K562 (cell line): Measurements from ENCODE around the gene SPDEF. TPM values are rescaled to one million over a fixed set of nuclear protein-coding genes. Genes with fewer than 3 reads are reported as not detected.

Source experiments
- ATAC-seq: fragments of 200-7000 bp; cut with Tn5 transposase; 3 replicates; pipeline ENCODE4 v1.9.1; 2020; ENCODE audit warnings: moderate library complexity
- BruUV-seq: library from RNA; stranded (reverse); fragments of 400-500 nt; replicated peaks from 2 replicates; lab custom pipeline; 2021; lab: Mats Ljungman, UMichigan
- CTCF ChIA-PET: fragments of 300-600 bp; formaldehyde crosslinking; extraction: SDS; loops from one replicate; lab custom pipeline; 2021; ENCODE audit warnings: low intra/inter-chr PET ratio; lab: Yijun Ruan, JAX
- POLR2A ChIA-PET: fragments of 300-600, 350-650 bp; sonication (Branson Sonifier 250); formaldehyde crosslinking; extraction: SDS; loops from one replicate; lab custom pipeline; 2021; ENCODE audit warnings: antibody characterized with exemption, inconsistent platforms; lab: Yijun Ruan, JAX
- DNase-seq, 4 experiments: peaks; one replicate each; pipeline versions ENCODE4 v3.0.0 to v3.0.0-alpha.2; 2011 to 2018; ENCODE audit warnings: low spot score in 3 of 4, mixed read lengths in 3 of 4; ENCODE audit errors: extremely low read depth in 1 of 4
- FAIRE-seq: peaks from 2 replicates; lab custom pipeline; 2011; peaks lifted over from hg19 to GRCh38; lab: Jason Lieb, UNC
- H2AFZ ChIP-seq: 2 replicates; pipeline ENCODE4 v1.6.0; 2011; ENCODE audit warnings: low read depth, low read length, control low read depth, inconsistent platforms
- H3K27ac ChIP-seq: fragments of 200-600 bp; 3 replicates; pipeline ENCODE4 v1.8.0; 2011; ENCODE audit warnings: low read depth, mild to moderate bottlenecking, control low read depth, inconsistent platforms, low read length, moderate library complexity, mixed read lengths; ENCODE audit errors: extremely low read depth
- H3K27me3 ChIP-seq, 2 experiments: fragments of 300-600 bp in 1 of 2; 2 replicates in 1 of 2; 3 replicates in 1 of 2; pipeline versions ENCODE4 v1.6.0 to v1.8.0; 2011; ENCODE audit warnings: inconsistent platforms in 2 of 2, low read length in 2 of 2, mild to moderate bottlenecking in 1 of 2, mixed read lengths in 1 of 2, moderate library complexity in 1 of 2; ENCODE audit not compliant: control insufficient read depth in 2 of 2, insufficient read depth in 2 of 2
- H3K36me3 ChIP-seq: fragments of 300-600 bp; 3 replicates; pipeline ENCODE4 v1.8.0; 2011; ENCODE audit warnings: mild to moderate bottlenecking, low read length, inconsistent platforms; ENCODE audit not compliant: control insufficient read depth, insufficient read depth
- H3K4me1 ChIP-seq, 2 experiments: fragments of 200-600 bp in 1 of 2; replicated peaks in 1 of 2; 2 replicates in 1 of 2; 3 replicates in 1 of 2; pipeline versions ENCODE4 v1.5.1 to v1.8.0; 2011; ENCODE audit warnings: inconsistent platforms in 2 of 2, low read length in 2 of 2, mild to moderate bottlenecking in 1 of 2, mixed read lengths in 1 of 2, moderate library complexity in 1 of 2; ENCODE audit not compliant: control insufficient read depth in 2 of 2, insufficient read depth in 2 of 2
- H3K4me2 ChIP-seq: 2 replicates; pipeline ENCODE4 v1.6.1; 2011; ENCODE audit warnings: low read length, control low read depth, inconsistent platforms, mixed read lengths; ENCODE audit not compliant: insufficient read depth
- H3K4me3 ChIP-seq: fragments of 200-600 bp; sonication (generic), shearing (Covaris generic); 2 replicates; pipeline ENCODE4 v1.5.1; 2016; ENCODE audit warnings: control low read depth, inconsistent platforms
- H3K79me2 ChIP-seq: fragments of 200-600 bp; 3 replicates; pipeline ENCODE4 v1.8.0; 2011; ENCODE audit warnings: low read length, inconsistent platforms; ENCODE audit not compliant: control insufficient read depth, insufficient read depth
- H3K9ac ChIP-seq, 2 experiments: 2 replicates each; pipeline versions ENCODE4 v1.6.0 to v1.6.1; 2011; ENCODE audit warnings: low read depth in 2 of 2, low read length in 2 of 2, control low read depth in 1 of 2, inconsistent platforms in 1 of 2, mild to moderate bottlenecking in 1 of 2, mixed read lengths in 1 of 2; ENCODE audit not compliant: insufficient read depth in 1 of 2
- H3K9me1 ChIP-seq: one replicate; pipeline ENCODE4 v1.6.0; 2011; ENCODE audit warnings: inconsistent platforms, mild to moderate bottlenecking, low read length, moderate library complexity; ENCODE audit not compliant: control insufficient read depth, insufficient read depth
- H3K9me3 ChIP-seq: replicated peaks from 2 replicates; pipeline ENCODE4 v1.5.1; 2011; ENCODE audit warnings: low read depth, low read length, inconsistent platforms; ENCODE audit not compliant: control insufficient read depth, insufficient read depth
- H4K20me1 ChIP-seq: replicated peaks from 2 replicates; pipeline ENCODE4 v1.6.1; 2011; ENCODE audit warnings: low read length, inconsistent platforms, mixed read lengths; ENCODE audit not compliant: control insufficient read depth, insufficient read depth
- DIDO1 ChIP-seq: fragments of 450-650 bp; IDR thresholded peaks from 2 replicates; pipeline ENCODE4 v1.6.1; 2016; ENCODE audit warnings: low read depth, missing biosample characterization, missing genetic modification characterization
- ELF4 ChIP-seq: fragments of 450-650 bp; formaldehyde crosslinking; IDR thresholded peaks from 2 replicates; pipeline ENCODE4 v1.4.0; 2022; ENCODE audit warnings: missing genetic modification characterization
- GTF2E2 ChIP-seq: fragments of 200-800 bp; sonication (Bioruptor generic); IDR thresholded peaks from 2 replicates; pipeline ENCODE4 v1.6.1; 2016; ENCODE audit warnings: missing genetic modification characterization, missing compliant biosample characterization
- HSF4 ChIP-seq: fragments of 250-450 bp; sonication (Bioruptor Pico); IDR thresholded peaks from 2 replicates; pipeline ENCODE4 v2.1.2; 2022; ENCODE audit warnings: mild to moderate bottlenecking, moderate library complexity, borderline replicate concordance
- KDM2B ChIP-seq: fragments of 250-450 bp; sonication (Bioruptor Pico); IDR thresholded peaks from 2 replicates; pipeline ENCODE4 v1.8.0; 2021; ENCODE audit warnings: mild to moderate bottlenecking, moderate library complexity
- MTA1 ChIP-seq: fragments of 450-650 bp; IDR thresholded peaks from 2 replicates; pipeline ENCODE4 v1.6.1; 2017; ENCODE audit warnings: borderline replicate concordance
- PATZ1 ChIP-seq: fragments of 250-450 bp; sonication (Bioruptor Pico); IDR thresholded peaks from 2 replicates; pipeline ENCODE4 v1.5.0; 2020; ENCODE audit warnings: mild to moderate bottlenecking, borderline replicate concordance
- PURB ChIP-seq: sonication (generic); formaldehyde crosslinking; IDR thresholded peaks from 2 replicates; pipeline ENCODE4 v1.9.0; 2021; ENCODE audit warnings: low read depth, mild to moderate bottlenecking, missing genetic modification reagents
- SIRT6 ChIP-seq: IDR thresholded peaks from one replicate; pipeline ENCODE4 v1.6.1; 2012; ENCODE audit warnings: low read depth, mild to moderate bottlenecking, control low read depth, inconsistent platforms, low read length, moderate library complexity
- SMAD2 ChIP-seq: fragments of 150-350 bp; IDR thresholded peaks from 2 replicates; pipeline ENCODE4 v1.6.1; 2014; ENCODE audit warnings: low read depth, mild to moderate bottlenecking, low read length
- SMARCA4 ChIP-seq: fragments of 450-650 bp; IDR thresholded peaks from 2 replicates; pipeline ENCODE4 v1.6.1; 2016
- SNAPC5 ChIP-seq: fragments of 250-450 bp; sonication (Bioruptor Pico); IDR thresholded peaks from 2 replicates; pipeline ENCODE4 v1.8.0; 2021; ENCODE audit warnings: moderate library complexity, mild to moderate bottlenecking, inconsistent platforms
- TCF3 ChIP-seq: sonication (generic); formaldehyde crosslinking; IDR thresholded peaks from 2 replicates; pipeline ENCODE4 v1.4.0; 2020; ENCODE audit warnings: mild to moderate bottlenecking, missing genetic modification reagents
- THRB ChIP-seq: fragments of 450-650 bp; formaldehyde crosslinking; conservative IDR thresholded peaks from 2 replicates; pipeline ENCODE4 v1.4.0; 2022; ENCODE audit warnings: mild to moderate bottlenecking, missing genetic modification characterization
- U2AF2 ChIP-seq: fragments of 200-400 bp; formaldehyde crosslinking; optimal IDR thresholded peaks from 2 replicates; pipeline ENCODE3; 2017; ENCODE audit warnings: low read depth, mild to moderate bottlenecking, low read length
- ZFP91 ChIP-seq: sonication (generic); formaldehyde crosslinking; IDR thresholded peaks from 2 replicates; pipeline ENCODE4 v1.8.0; 2022; ENCODE audit warnings: mild to moderate bottlenecking, missing genetic modification reagents
- ZNF512 ChIP-seq: IDR thresholded peaks from 2 replicates; pipeline ENCODE4 v1.6.1; 2016; ENCODE audit warnings: missing genetic modification characterization, missing compliant biosample characterization
- ZZZ3 ChIP-seq: fragments of 450-650 bp; IDR thresholded peaks from 2 replicates; pipeline ENCODE4 v1.6.1; 2016; ENCODE audit warnings: antibody characterized with exemption, mild to moderate bottlenecking, moderate library complexity
- WGBS: fragments of 100-300 bp; shearing (Covaris generic); methylation state at CpG from one replicate; pipeline ENCODE4 v1.1.6; 2016; ENCODE audit warnings: low coverage, mixed read lengths; ENCODE audit not compliant: insufficient coverage; ENCODE audit errors: missing lambda C conversion rate; 5-methylcytosine and 5-hydroxymethylcytosine counted together
- in situ Hi-C: fragments of 300-500 bp; cut with MboI; formaldehyde crosslinking; loops from 4 replicates; pipeline ENCODE4 v1.15.0; 2018; ENCODE audit warnings: inconsistent platforms, mixed read lengths
- intact Hi-C: fragments of 100-400 bp; cut with micrococcal nuclease; formaldehyde crosslinking; loops from 2 replicates; pipeline ENCODE4 v1.14.2; 2022
- polyA plus RNA-seq, 8 experiments: library from polyadenylated mRNA; depleted of rRNA in 4 of 8; stranded (reverse) in 5 of 8; unstranded in 3 of 8; fragments of >200 nt; fragmentation: Nextera tagmentation in 2 of 8; fragmentation: Illumina TruSeq in 1 of 8; extraction: Ambion mirVana in 2 of 8; extraction: Trizol in 1 of 8; gene quantifications; 2 replicates each; pipeline versions ENCODE4 v1.2.1 to v1.2.3, GENCODE V29; 2011 to 2014; ENCODE audit warnings: inconsistent platforms in 1 of 8, missing spikeins in 1 of 8
- total RNA-seq, 7 experiments: library from RNA; depleted of rRNA in 6 of 7; stranded (reverse); fragments of >200 nt in 6 of 7; fragmentation: Illumina TruSeq in 2 of 7; extraction: Trizol in 2 of 7; gene quantifications; 2 replicates each; pipeline versions ENCODE4 v1.2.1 to v1.2.3, GENCODE V29; 2011 to 2021; ENCODE audit warnings: low replicate concordance in 1 of 7

The SPDEF gene
- total and polyA plus RNA-seq, 9 of the 15 experiments (the other 6 are each of a cell fraction or from before 2014, with no cell fraction given): 0.04 to 0.12 (median 0.11) TPM; not detected in 5

- ChIA-PET POLR2A (interaction anchor here (0.6 to 1.0 kb wide), 2 partner anchors 28 to 513 kb away, joined by 3 read pairs; no protein-coding TSS in a partner anchor), CTCF (no interaction called here)
- no peak for DNase-seq
- H2AFZ ChIP-seq: no peak overlapping the region
- no peak overlapping the region for H3K4me2 ChIP-seq
- peaks cover 7 to 60% of the 10 kb centered on the region in 2 experiments; a peak in 4 of 5 replicates for H3K4me1 ChIP-seq
- FAIRE-seq: no peak
- 69% methylated on average over 11 of the region's 15 CpGs for WGBS
- H3K27me3 ChIP-seq: no peaks in the 10 kb centered on the region
- in situ Hi-C loops: no loop called here
- no peaks in the 10 kb centered on the region for H4K20me1 ChIP-seq
- no peaks in the 10 kb centered on the region for H3K9me3 ChIP-seq
- intact Hi-C loops: no loop called here
- no TSS peak for BruUV-seq
- H3K9me1 ChIP-seq: no peaks in the 10 kb centered on the region
- H3K79me2 ChIP-seq: no peaks in the 10 kb centered on the region
- no peak overlapping the region for H3K9ac ChIP-seq
- H3K36me3 ChIP-seq: no peaks in the 10 kb centered on the region
- no peak overlapping the region for H3K4me3 ChIP-seq
- no peak overlapping the region for H3K27ac ChIP-seq
- no peak for ATAC-seq
- TF ChIP-seq PURB (CRISPR knock-in tag) (no peak), SIRT6 (no peak), KDM2B (CRISPR knock-in tag) (no peak), ZNF512 (tag) (no peak), THRB (CRISPR knock-in tag) (no peak), SMARCA4 (no peak), PATZ1 (CRISPR knock-in tag) (no peak), DIDO1 (no peak), ELF4 (no peak), MTA1 (no peak), TCF3 (CRISPR knock-in tag) (no peak), SMAD2 (no peak), ZFP91 (CRISPR knock-in tag) (no peak), GTF2E2 (no peak), SNAPC5 (CRISPR knock-in tag) (no peak), ZZZ3 (no peak), U2AF2 (no peak), HSF4 (no peak)
Observed at GRCh38 chr6:34532230-34532629, 23.9 kb downstream of the SPDEF start.
